ENCODE measurements around the gene CLIC3. TPM values are rescaled to one million over a fixed set of nuclear protein-coding genes. Genes with fewer than 3 reads are reported as not detected.
A peak's percentile ranks its signal among the peaks of the same experiment; 100 is the strongest.

CLIC3 gene
- polyA plus RNA-seq, 10 donors, result 0.28 to 4.7 (median 0.54) TPM; not detected in 2

- DNase-seq, result no peak
Observed at GRCh38 chr9:136982232-136983051, 13.9 kb downstream of the CLIC3 start, which contains the start of gene LCNL1. Gene LCNL1 (plus strand): TSS chr9:136982993. CDS start chr9:136983587, 594 bp downstream.

- DNase-seq, result no peak
Observed at GRCh38 chr9:136981588-136982231, 14.7 kb downstream of the CLIC3 start.

- DNase-seq, result no peak
Observed at GRCh38 chr9:136980669-136981478, 15.5 kb downstream of the CLIC3 start.

GRCh38 chr9:136979769-136980587, 16.4 kb downstream of the CLIC3 start:
- DNase-seq, result no peak

- DNase-seq, result no peak
Observed at GRCh38 chr9:136978865-136979544, 17.4 kb downstream of the CLIC3 start.

- DNase-seq, result peak in 1 of 3 donors; percentile 79
Observed at GRCh38 chr9:136978073-136978864, 18.1 kb downstream of the CLIC3 start.

GRCh38 chr9:136977649-136978072, 18.7 kb downstream of the CLIC3 start:
- no peak for DNase-seq

GRCh38 chr9:136977223-136977622, 19.1 kb downstream of the CLIC3 start, which contains the start of gene PTGDS:
Gene PTGDS (plus strand): TSS chr9:136977504. CDS start chr9:136977579, 75 bp downstream.
- peak in 1 of 3 donors; percentile 62 for DNase-seq

- DNase-seq, result peak in 1 of 3 donors; percentile 54
Observed at GRCh38 chr9:136975644-136976043, 20.7 kb downstream of the CLIC3 start.

GRCh38 chr9:136974817-136975535, 21.4 kb downstream of the CLIC3 start:
- DNase-seq, result no peak

- no peak for DNase-seq
Observed at GRCh38 chr9:136973618-136974617, 22.4 kb downstream of the CLIC3 start.

- no peak for DNase-seq
Observed at GRCh38 chr9:136972743-136973142, 23.6 kb downstream of the CLIC3 start.

- no peak for DNase-seq
Observed at GRCh38 chr9:136972335-136972734, 24.0 kb downstream of the CLIC3 start.

- no peak for DNase-seq
Observed at GRCh38 chr9:136971746-136972145, 24.6 kb downstream of the CLIC3 start.

- DNase-seq, result no peak
Observed at GRCh38 chr9:136970361-136970760, 26.0 kb downstream of the CLIC3 start.

- no peak for DNase-seq
Observed at GRCh38 chr9:136969774-136970173, 26.6 kb downstream of the CLIC3 start.

GRCh38 chr9:136969150-136969549, 27.2 kb downstream of the CLIC3 start:
- DNase-seq, result no peak

Data from muscle of back (tissue), 11 donors.